GM23338 (cell line): Measurements from ENCODE around the gene HLA-DQB1.

Source experiments
- CTCF ChIP-seq, 2 experiments: fragments of 200-600 bp in 1 of 2; sonication (generic) in 1 of 2; conservative IDR thresholded peaks; 2 replicates each; pipeline versions ENCODE4 v1.5.1 to v1.6.1; 2016 to 2017; ENCODE audit warnings: antibody characterized with exemption in 2 of 2, low read depth in 2 of 2, mild to moderate bottlenecking in 2 of 2, moderate library complexity in 1 of 2
- EZH2 ChIP-seq: fragments of 200-600 bp; sonication (generic); IDR thresholded peaks from one replicate; pipeline ENCODE4 v1.8.0; 2017; ENCODE audit warnings: antibody characterized with exemption, mild to moderate bottlenecking, low read depth; ENCODE audit not compliant: unreplicated experiment
- EZH2phosphoT487 ChIP-seq: fragments of 200-600 bp; sonication (generic); IDR thresholded peaks from one replicate; pipeline ENCODE4 v1.8.1; 2018; ENCODE audit warnings: antibody characterized with exemption; ENCODE audit not compliant: unreplicated experiment
- POLR2AphosphoS5 ChIP-seq: IDR thresholded peaks from 2 replicates; pipeline ENCODE4 v1.6.1; 2016; ENCODE audit warnings: antibody characterized with exemption, low read depth
- STAT1 ChIP-seq: IDR thresholded peaks from one replicate; pipeline ENCODE4 v1.6.1; 2016; ENCODE audit warnings: antibody characterized with exemption; ENCODE audit not compliant: unreplicated experiment
- TF ChIP-seq, protein P1 (sequence below): IDR thresholded peaks from one replicate; pipeline ENCODE4 v1.6.1; 2018; ENCODE audit warnings: antibody characterized with exemption; ENCODE audit not compliant: unreplicated experiment

DNA sequence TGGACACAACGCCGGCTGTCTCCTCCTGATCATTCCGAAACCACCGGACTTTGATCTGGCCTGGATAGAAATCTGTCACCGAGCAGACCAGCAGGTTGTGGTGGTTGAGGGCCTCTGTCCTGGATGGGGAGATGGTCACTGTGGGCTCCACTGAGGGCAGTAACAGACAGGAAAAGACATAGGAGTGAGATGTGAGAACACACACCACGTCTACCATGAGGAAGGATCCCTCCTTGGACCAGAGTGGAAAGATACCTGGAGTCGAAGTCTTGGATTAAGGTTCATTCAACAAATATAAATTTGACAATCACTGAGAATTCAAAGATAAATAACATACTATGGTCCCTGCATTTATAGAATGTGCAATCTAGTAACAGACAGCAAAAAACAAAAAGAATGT is 4.4 kb downstream of the HLA-DQB1 start:
- no peak for TF ChIP-seq EZH2phosphoT487
- TF ChIP-seq EZH2: no peak
- TF ChIP-seq CTCF (conservative IDR thresholded peaks at IDR 0.05; ENCODE audit: low read depth in 2 of 2): no peak
- TF ChIP-seq POLR2AphosphoS5: no peak
- TF ChIP-seq STAT1: no peak
- TF ChIP-seq, protein P1, sequence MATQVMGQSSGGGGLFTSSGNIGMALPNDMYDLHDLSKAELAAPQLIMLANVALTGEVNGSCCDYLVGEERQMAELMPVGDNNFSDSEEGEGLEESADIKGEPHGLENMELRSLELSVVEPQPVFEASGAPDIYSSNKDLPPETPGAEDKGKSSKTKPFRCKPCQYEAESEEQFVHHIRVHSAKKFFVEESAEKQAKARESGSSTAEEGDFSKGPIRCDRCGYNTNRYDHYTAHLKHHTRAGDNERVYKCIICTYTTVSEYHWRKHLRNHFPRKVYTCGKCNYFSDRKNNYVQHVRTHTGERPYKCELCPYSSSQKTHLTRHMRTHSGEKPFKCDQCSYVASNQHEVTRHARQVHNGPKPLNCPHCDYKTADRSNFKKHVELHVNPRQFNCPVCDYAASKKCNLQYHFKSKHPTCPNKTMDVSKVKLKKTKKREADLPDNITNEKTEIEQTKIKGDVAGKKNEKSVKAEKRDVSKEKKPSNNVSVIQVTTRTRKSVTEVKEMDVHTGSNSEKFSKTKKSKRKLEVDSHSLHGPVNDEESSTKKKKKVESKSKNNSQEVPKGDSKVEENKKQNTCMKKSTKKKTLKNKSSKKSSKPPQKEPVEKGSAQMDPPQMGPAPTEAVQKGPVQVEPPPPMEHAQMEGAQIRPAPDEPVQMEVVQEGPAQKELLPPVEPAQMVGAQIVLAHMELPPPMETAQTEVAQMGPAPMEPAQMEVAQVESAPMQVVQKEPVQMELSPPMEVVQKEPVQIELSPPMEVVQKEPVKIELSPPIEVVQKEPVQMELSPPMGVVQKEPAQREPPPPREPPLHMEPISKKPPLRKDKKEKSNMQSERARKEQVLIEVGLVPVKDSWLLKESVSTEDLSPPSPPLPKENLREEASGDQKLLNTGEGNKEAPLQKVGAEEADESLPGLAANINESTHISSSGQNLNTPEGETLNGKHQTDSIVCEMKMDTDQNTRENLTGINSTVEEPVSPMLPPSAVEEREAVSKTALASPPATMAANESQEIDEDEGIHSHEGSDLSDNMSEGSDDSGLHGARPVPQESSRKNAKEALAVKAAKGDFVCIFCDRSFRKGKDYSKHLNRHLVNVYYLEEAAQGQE: no peak
